ENCODE data around the gene ACTL9. TPM values are rescaled to one million over a fixed set of nuclear protein-coding genes. Genes with fewer than 3 reads are reported as not detected.

Gene ACTL9
- total RNA-seq, 1 donor from 2014 or later = not detected

Other genes starting within 250 kb of the ACTL9 start
- not detected in 2 replicates for gene PRAM1, start 196.2 kb downstream of the ACTL9 start, total RNA-seq
- 2.0 and 8.6 TPM in 2 replicates for gene ZNF414, start 184.6 kb downstream of the ACTL9 start, total RNA-seq
- 0.14 and 0.34 TPM in 2 replicates for gene MYO1F, start 121.4 kb downstream of the ACTL9 start, total RNA-seq
- 4.8 and 13.8 TPM in 2 replicates for gene ADAMTS10, start 88.1 kb downstream of the ACTL9 start, total RNA-seq
- not detected in 2 replicates for gene NFILZ, start 68.2 kb downstream of the ACTL9 start, total RNA-seq
- not detected in 2 replicates for gene OR2Z1, start 22.8 kb upstream of the ACTL9 start, total RNA-seq
- gene ZNF558, start 133.5 kb upstream of the ACTL9 start, total RNA-seq = 1.8 and 5.1 TPM in 2 replicates
- gene MBD3L1, start 133.6 kb upstream of the ACTL9 start, total RNA-seq = not detected in 2 replicates